ENCODE measurements around the gene NFATC2IP.

The NFATC2IP gene
- total RNA-seq: 83.3 to 124 (median 118) reads per million in 4 donors

GRCh38 chr16:28950648-28951409 lies at the start of gene NFATC2IP:
Gene NFATC2IP (plus strand): TSS chr16:28950937. CDS start chr16:28951012, 75 bp downstream.
- peak; percentile 97 to 100 (median 99) for DNase-seq

DNA sequence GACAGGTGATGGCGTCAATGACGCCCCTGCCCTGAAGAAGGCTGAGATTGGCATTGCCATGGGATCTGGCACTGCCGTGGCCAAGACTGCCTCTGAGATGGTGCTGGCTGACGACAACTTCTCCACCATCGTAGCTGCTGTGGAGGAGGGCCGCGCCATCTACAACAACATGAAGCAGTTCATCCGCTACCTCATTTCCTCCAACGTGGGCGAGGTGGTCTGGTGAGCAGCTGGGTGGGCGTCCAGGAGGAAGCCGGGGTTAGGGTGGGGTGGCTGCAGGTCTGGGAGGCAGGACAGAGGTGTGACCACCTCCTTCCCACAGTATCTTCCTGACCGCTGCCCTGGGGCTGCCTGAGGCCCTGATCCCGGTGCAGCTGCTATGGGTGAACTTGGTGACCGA lies 48.9 kb upstream of the NFATC2IP start:
- no peak for DNase-seq

DNA sequence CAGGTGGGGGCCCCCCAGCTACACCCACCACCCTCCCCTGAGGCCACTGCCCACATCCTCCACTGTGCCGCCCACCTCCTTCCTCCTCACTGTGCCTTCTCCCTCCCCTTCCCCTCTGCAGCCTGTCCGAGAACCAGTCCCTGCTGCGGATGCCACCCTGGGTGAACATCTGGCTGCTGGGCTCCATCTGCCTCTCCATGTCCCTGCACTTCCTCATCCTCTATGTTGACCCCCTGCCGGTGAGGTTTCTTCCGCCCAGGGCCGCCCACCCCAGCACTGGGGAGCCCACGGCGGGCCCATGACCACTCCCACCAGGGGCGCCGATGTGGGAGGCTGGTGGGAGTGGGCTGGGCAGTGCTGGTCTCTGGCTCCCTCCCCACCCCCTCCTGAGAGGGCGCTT lies 47.8 kb upstream of the NFATC2IP start:
- no peak for DNase-seq

DNA sequence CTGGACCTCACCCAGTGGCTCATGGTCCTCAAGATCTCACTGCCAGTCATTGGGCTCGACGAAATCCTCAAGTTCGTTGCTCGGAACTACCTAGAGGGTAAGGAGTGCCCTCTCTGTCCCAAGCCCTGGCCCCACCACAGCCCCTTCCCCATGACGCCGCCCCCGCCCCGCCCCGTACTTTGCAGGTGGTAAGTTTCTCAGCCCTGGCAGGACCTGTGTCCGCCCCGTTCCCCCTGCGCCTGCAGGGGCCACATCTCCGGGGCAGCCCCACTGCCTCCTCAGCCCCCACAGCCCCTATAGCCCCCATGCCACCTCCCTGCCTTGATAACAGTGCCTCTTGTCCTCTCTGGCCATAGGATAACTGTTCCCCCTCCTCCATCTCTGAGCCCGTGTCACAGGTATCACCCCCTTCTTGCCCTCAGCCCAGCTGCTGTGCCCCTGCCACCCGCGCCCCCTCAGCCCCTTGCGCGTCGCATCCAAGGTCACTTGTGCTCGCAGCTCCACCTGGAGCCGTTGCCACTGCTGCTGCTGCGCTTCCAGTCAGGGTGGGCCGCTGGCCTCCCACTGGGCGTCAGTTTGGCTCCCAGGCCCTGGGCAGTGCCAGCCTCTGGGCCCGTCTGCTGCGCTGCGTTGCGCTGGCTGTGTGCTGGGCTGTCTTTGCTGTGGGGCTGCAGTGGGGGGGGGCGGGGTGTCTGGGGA lies 47.2 kb upstream of the NFATC2IP start:
- DNase-seq: no peak

DNA sequence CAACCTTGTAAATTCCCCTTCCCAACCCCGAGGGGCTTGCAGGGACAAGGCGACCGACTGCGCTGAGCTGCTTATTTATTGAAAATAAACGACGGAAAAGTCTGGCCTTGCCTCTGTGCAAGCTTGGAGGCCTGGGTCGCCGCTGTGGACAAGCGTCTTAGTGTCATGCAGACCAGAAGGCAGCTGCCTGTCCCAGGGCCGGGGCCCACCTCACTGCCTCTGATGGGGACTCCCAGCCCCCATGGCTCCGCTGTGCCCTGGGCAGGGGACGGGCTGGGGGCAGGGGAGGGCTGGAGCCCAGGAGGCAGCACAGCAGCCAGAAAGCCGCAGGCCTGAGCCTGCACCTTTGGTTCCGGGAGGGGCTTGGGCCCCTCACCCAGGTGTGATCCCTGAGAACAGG lies 46.4 kb upstream of the NFATC2IP start:
- no peak for DNase-seq

DNA sequence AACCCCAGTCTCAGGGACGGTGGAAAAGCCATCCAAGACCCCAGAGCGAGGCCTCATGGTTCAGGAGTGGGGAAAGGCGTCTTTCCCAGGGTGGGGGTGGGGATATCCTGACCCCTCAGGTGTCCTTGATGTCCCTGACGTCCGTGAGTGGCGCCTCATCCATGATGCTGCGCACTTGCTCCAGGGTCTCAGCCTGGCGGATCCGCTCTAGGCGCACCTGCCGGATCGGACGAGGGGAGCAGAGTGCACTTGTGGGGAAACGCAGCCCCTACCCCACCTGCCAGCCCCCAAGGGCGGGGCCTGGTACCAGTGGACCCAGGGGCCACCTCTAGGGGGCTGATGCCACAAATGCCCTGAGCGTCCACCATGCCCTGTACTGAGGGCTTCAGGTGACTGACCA lies 45.9 kb upstream of the NFATC2IP start:
- DNase-seq: no peak

- no peak for DNase-seq
These were observed 45.4 kb upstream of the NFATC2IP start for GRCh38 chr16:28905229-28905754.

GRCh38 chr16:28905800-28906372 lies 44.9 kb upstream of the NFATC2IP start:
- DNase-seq: no peak

DNA sequence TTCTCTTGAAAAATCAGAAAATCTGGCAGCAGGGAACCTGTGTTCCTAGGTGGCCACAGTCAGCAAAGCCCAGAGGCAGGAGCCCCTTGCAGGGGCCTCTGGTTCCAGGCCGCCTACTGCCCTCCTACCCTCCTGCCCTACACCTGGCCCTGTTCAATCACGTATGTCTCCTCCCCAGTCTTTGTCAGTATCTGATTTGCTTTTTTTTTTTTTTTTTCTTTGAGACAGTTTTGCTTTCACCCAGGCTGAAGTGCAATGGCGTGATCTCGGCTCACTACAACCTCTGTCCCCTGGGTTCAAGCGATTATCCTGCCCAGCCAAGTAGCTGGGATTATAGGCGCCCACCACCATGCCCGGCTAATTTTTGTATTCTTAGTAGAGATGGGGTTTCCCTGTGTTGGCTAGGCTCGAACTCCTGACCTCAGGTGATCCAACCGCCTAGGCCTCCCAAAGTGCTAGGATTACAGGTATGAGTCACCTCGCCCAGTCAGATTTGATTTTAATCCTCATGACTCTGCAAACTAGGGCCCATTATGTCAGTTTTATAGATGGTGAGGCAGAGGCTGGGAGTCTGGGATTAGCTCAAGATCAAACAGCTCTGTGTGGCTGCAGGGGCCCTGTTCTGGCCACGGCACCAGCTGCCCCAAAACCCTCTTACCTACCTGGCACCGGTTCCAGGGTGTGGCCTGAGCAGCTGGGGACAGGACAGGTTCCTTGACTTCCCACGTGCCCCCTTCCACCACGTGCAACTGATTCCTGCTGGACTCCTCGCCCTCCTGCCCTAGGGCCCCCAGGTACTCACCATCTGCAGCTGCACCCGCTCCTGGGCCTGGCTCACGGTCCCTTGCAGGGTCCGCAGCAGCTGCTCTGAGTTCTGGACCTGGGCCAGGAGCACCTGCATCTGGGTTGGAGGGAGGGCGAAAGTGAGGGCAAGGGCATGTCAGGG lies 40.4 kb upstream of the NFATC2IP start:
- no peak for DNase-seq

GRCh38 chr16:28912558-28912957 lies 38.2 kb upstream of the NFATC2IP start:
- no peak for DNase-seq

GRCh38 chr16:28913946-28914724 lies 36.6 kb upstream of the NFATC2IP start:
- DNase-seq: no peak

- DNase-seq: no peak
These were observed 35.6 kb upstream of the NFATC2IP start for GRCh38 chr16:28915181-28915580.

- DNase-seq: no peak
These were observed 33.6 kb upstream of the NFATC2IP start for GRCh38 chr16:28917095-28917494.

GRCh38 chr16:28918698-28919097 lies 32.0 kb upstream of the NFATC2IP start:
- no peak for DNase-seq

- DNase-seq: no peak
These were observed 27.5 kb upstream of the NFATC2IP start for GRCh38 chr16:28923231-28923587.

GRCh38 chr16:28923652-28924398 lies 26.9 kb upstream of the NFATC2IP start:
- no peak for DNase-seq

DNA sequence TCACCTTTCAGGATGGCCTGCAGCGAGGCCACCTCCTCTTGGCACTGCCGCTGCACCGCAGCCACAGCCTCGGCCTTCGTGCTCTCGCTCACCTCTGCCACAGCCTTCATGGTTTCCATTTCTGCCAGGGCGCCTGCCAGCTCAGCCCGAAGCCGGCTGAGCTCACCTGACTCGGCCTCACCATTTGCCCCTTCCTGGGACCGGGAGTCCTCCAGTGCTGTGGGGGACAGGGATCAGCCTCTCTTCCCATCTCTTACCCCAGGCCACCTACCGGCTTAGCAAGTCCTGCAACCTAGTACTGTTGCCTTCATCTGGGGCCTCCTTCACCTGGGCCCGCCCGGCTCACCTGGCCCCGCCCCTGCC lies 26.4 kb upstream of the NFATC2IP start:
- DNase-seq: no peak

- peak; percentile 86 to 92 (median 91) for DNase-seq
These were observed 25.9 kb upstream of the NFATC2IP start, which contains the start of gene RABEP2 for GRCh38 chr16:28924762-28925385. Gene RABEP2 (minus strand): TSS chr16:28925238. CDS start chr16:28925163, 75 bp downstream.

GRCh38 chr16:28925386-28926228 lies 25.1 kb upstream of the NFATC2IP start:
- peak; percentile 54 to 80 (median 71) for DNase-seq
